Prostate gland (tissue), 2 donors: ENCODE results near the gene XPNPEP3. TPM values are rescaled to one million over a fixed set of nuclear protein-coding genes. Genes with fewer than 3 reads are reported as not detected.
A peak's percentile ranks its signal among the peaks of the same experiment; 100 is the strongest.
"Not testable (repeated sequence)": the region's sequence is repeated elsewhere in the genome, so short reads cannot be mapped to it uniquely, and the experiment has no call there.

ENCODE experiments used
- DNase-seq: peaks from one replicate; pipeline ENCODE4 v3.0.0-alpha.2; 2019; ENCODE audit warnings: low spot score
- H3K27ac ChIP-seq, 2 donors: fragments of 200-600 bp; sonication (generic); 2 replicates each; pipeline ENCODE4 v1.5.1; 2017 to 2019
- H3K27me3 ChIP-seq: fragments of 200-600 bp; sonication (generic); replicated peaks from 2 replicates; pipeline ENCODE4 v1.5.1; 2019; ENCODE audit not compliant: insufficient read depth
- H3K36me3 ChIP-seq, 2 donors: fragments of 200-600 bp; sonication (generic); 1 replicate in 1 of 2; 2 replicates in 1 of 2; pipeline versions ENCODE4 v1.5.1 to v1.8.1; 2017 to 2019
- H3K4me1 ChIP-seq: fragments of 200-600 bp; sonication (generic); replicated peaks from 2 replicates; pipeline ENCODE4 v1.5.1; 2019
- H3K4me3 ChIP-seq, 2 donors: fragments of 200-600 bp; sonication (generic); 2 replicates each; pipeline ENCODE4 v1.5.1; 2017 to 2019
- H3K9me3 ChIP-seq: fragments of 200-600 bp; sonication (generic); 2 replicates; pipeline ENCODE4 v1.5.1; 2017
- POLR2A ChIP-seq: fragments of 450-650 bp; IDR thresholded peaks from one replicate; pipeline ENCODE4 v1.6.1; 2016; ENCODE audit warnings: antibody characterized with exemption, mild to moderate bottlenecking
- POLR2AphosphoS5 ChIP-seq: sonication (generic); formaldehyde crosslinking; IDR thresholded peaks from one replicate; pipeline ENCODE4 v1.6.1; 2017; ENCODE audit warnings: antibody characterized with exemption
- WGBS: methylation state at CpG from one replicate; pipeline ENCODE4 v1.1.5; 2018; 5-methylcytosine and 5-hydroxymethylcytosine counted together
- intact Hi-C: fragments of 100-400 bp; cut with DNase I; formaldehyde crosslinking; loops from one replicate; pipeline ENCODE4 v1.14.2; 2022
- total RNA-seq, 2 donors: library from RNA; depleted of rRNA; stranded (reverse); fragments of >200 nt; gene quantifications; one replicate each; pipeline ENCODE4 v1.1.0, GENCODE V29; 2016
- TF ChIP-seq, protein P1 (sequence below), 4 experiments: fragments of 200-600 bp in 2 of 4; fragments of 450-650 bp in 2 of 4; sonication (generic) in 2 of 4; IDR thresholded peaks; 1 replicate in 3 of 4; 2 replicates in 1 of 4; pipeline ENCODE4 v1.5.1; 2016 to 2019; ENCODE audit warnings: antibody characterized with exemption in 4 of 4, mild to moderate bottlenecking in 2 of 4, moderate library complexity in 2 of 4

XPNPEP3 gene
- total RNA-seq, 2 donors from 2014 or later, result 10.5 to 19.2 TPM

DNA sequence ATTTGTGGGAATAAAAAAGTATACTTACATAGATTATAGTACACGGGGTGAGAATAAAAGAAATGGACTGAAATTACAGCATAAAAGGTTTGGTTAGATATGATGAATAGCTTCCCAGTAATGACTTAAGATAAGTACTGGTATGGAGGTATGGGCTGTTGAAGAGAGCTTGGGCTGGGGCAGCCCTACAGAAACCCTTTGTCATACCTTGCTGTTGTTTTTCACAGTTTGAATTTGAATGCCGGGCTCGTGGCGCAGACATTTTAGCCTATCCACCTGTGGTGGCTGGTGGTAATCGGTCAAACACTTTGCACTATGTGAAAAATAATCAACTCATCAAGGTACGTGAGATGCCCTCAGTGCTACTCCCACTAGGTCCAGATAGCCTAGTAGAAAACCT, 51.9 kb downstream of the XPNPEP3 start:
- Histone ChIP-seq H3K36me3 (no peaks in the 10 kb centered on the region), H3K9me3 (no peaks in the 10 kb centered on the region), H3K27me3 (no peaks in the 10 kb centered on the region), H3K27ac (no peak overlapping the region), H3K4me3 (no peak overlapping the region), H3K4me1 (no peaks in the 10 kb centered on the region)
- 91% methylated on average over 6 of the region's 6 CpGs for WGBS
- no peak for DNase-seq
- intact Hi-C loops, result no loop called here
- TF ChIP-seq POLR2AphosphoS5, result no peak

DNA sequence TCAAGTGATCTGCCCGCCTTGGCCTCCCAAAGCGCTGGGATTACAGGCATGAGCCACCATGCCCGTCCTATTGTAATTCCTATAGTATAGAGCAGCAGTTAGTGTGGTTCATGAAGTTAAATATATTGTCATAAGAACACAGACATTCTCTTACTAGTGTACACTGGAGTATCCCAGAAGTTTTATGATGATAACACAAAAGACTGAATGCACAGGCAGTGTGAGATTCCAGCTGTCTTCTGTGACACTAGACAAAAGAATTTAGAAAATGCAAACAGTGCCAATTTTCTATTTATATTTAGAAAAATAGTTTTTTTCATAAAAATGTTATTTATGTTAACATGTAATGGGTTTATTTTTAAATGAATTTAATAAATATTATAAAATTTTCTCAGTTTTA, 54.8 kb downstream of the XPNPEP3 start:
- WGBS, result 89% methylated on average over 3 of the region's 3 CpGs
- H3K27me3 ChIP-seq, result no peaks in the 10 kb centered on the region
- intact Hi-C loops, result no loop called here

DNA sequence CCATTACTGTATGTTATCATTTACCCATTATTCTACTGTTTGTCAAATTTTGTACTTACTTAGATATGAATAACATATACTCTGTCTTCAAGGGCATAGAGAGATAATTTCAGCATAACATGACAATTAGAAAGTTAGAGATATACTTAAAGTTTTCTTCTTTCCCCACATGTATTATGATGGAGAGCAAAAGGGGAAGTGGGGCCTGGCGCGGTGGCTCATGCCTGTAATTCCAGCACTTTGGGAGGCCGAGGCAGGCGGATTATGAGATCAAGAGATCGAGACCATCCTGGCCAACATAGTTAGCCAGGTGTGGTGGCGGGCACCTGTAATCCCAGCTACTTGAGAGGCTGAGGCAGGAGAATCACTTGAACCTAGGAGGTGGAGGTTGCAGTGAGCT, 56.0 kb downstream of the XPNPEP3 start:
- H3K4me3 ChIP-seq, H3K27ac ChIP-seq, H3K9me3 ChIP-seq, H3K27me3 ChIP-seq, H3K36me3 ChIP-seq, intact Hi-C loops, H3K4me1 ChIP-seq, DNase-seq: not testable (repeated sequence)
- 95% methylated on average over 6 of the region's 6 CpGs for WGBS

More for the DNA sequence above, 54.8 kb downstream of the XPNPEP3 start:
- H3K36me3 ChIP-seq, result no peaks in the 10 kb centered on the region
- no peaks in the 10 kb centered on the region for H3K9me3 ChIP-seq
- TF ChIP-seq POLR2AphosphoS5 (no peak), POLR2A (no peak)
- TF ChIP-seq, protein P1, sequence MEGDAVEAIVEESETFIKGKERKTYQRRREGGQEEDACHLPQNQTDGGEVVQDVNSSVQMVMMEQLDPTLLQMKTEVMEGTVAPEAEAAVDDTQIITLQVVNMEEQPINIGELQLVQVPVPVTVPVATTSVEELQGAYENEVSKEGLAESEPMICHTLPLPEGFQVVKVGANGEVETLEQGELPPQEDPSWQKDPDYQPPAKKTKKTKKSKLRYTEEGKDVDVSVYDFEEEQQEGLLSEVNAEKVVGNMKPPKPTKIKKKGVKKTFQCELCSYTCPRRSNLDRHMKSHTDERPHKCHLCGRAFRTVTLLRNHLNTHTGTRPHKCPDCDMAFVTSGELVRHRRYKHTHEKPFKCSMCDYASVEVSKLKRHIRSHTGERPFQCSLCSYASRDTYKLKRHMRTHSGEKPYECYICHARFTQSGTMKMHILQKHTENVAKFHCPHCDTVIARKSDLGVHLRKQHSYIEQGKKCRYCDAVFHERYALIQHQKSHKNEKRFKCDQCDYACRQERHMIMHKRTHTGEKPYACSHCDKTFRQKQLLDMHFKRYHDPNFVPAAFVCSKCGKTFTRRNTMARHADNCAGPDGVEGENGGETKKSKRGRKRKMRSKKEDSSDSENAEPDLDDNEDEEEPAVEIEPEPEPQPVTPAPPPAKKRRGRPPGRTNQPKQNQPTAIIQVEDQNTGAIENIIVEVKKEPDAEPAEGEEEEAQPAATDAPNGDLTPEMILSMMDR (IDR thresholded peaks at IDR 0.05), result no peak
- no peaks in the 10 kb centered on the region for H3K4me1 ChIP-seq
- H3K4me3 ChIP-seq, result no peak overlapping the region
- H3K27ac ChIP-seq, result no peak overlapping the region
- DNase-seq, result no peak

DNA sequence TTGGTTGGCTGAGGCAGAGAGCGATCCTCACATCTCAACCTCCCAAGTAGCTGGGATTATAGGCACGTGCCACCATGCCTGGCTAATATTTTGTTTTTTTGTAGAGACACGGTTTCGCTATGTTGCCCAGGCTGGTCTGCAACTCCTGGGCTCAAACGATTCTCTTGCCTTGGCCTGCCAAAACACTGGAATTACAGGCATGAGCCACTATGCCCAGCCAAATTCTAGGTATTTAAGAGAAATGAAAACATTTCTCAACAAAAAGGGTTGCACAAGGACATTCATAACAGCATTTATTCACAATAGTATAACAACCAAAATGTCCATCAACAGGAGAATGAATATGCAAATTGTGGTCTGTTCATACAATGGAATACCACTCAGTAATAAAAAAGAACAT, 62.5 kb downstream of the XPNPEP3 start:
- DNase-seq, result no peak
- H3K4me1 ChIP-seq, result no peaks in the 10 kb centered on the region

DNA sequence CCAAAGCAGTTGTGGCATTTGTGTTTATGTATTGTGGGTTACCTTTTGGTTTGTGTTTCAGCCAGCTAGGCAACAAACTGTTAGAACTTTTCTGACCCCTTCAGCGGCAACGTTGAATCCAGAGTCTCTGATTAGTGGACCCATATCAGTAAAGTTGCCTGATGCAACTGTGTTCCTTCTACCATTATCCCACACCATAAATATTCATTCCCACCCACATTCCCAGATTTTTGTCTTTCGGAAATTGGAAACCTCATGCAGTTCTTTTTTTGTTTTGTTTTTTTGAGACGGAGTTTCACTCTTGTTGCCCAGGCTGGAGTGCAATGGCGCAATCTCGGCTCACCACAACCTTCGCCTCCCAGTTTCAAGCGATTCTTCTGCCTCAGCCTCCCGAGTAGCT, 63.6 kb downstream of the XPNPEP3 start:
- Histone ChIP-seq H3K27me3 (no peaks in the 10 kb centered on the region), H3K36me3 (no peaks in the 10 kb centered on the region), H3K4me1 (no peaks in the 10 kb centered on the region), H3K27ac (no peak overlapping the region), H3K4me3 (no peak overlapping the region), H3K9me3 (no peaks in the 10 kb centered on the region)
- DNase-seq, result no peak
- WGBS, result 89% methylated on average over 9 of the region's 9 CpGs
- intact Hi-C loops, result loop anchor here (5.0 kb wide), 1 partner anchor 317 kb away; no protein-coding TSS in a partner anchor
- TF ChIP-seq POLR2A (no peak), POLR2AphosphoS5 (no peak)
- TF ChIP-seq, protein P1 (IDR thresholded peaks at IDR 0.05), result no peak

More for the DNA sequence above, 62.5 kb downstream of the XPNPEP3 start:
- no peaks in the 10 kb centered on the region for H3K9me3 ChIP-seq
- H3K4me3 ChIP-seq, result no peak overlapping the region
- WGBS, result 61% methylated on average over 5 of the region's 5 CpGs
- no peaks in the 10 kb centered on the region for H3K27me3 ChIP-seq
- TF ChIP-seq POLR2A (no peak), POLR2AphosphoS5 (no peak)
- TF ChIP-seq, protein P1 (IDR thresholded peaks at IDR 0.05), result no peak
- no peaks in the 10 kb centered on the region for H3K36me3 ChIP-seq
- no peak overlapping the region for H3K27ac ChIP-seq
- intact Hi-C loops, result no loop called here

DNA sequence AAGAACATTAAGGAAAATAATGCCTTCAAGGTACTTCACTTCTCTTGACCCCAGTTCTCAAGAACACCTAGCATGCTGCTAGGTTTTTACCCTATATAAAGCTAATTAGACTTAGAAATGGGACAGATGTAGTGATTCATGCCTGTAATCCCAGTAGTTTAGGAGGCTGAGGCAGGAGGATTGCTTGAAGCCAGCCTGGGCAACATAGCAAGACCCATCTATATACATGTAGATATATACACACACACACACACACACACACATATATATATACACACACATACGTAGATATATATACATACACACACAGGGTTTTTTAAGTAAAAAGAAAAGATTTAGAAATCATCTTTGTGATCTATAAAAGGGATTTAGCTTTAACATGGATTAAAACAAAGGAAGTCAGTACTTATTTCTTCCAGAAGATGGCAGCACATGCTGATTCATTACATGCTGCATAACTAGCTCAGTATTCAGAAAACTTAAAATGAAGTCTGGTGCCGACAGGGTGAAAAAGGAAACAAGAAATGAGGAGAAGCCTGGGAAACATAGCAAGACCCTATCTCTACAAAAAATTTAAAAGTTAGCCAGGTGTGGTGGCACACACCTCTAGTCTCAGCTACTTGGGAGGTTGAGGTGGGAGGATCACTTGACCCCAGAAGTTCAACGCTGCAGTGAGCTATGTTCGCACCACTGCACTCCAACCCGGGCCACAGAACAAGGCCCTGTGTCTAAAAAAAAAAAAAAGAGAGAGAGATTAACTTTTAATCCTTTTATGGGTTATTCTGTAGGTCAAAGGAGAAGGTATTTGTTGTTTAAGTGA, 65.7 kb downstream of the XPNPEP3 start:
- no peaks in the 10 kb centered on the region for H3K27me3 ChIP-seq
- H3K9me3 ChIP-seq, result no peaks in the 10 kb centered on the region
- no peaks in the 10 kb centered on the region for H3K36me3 ChIP-seq
- no peak overlapping the region for H3K27ac ChIP-seq
- peak; percentile 36 for DNase-seq
- TF ChIP-seq, protein P1 (IDR thresholded peaks at IDR 0.05), result peak; percentile 28 to 87 (median 76)
- TF ChIP-seq POLR2A, result no peak
- peak; percentile 33 for TF ChIP-seq POLR2AphosphoS5
- intact Hi-C loops, result loop anchor here (5.0 kb wide), 1 partner anchor 315 kb away; no protein-coding TSS in a partner anchor
- H3K4me1 ChIP-seq, result no peaks in the 10 kb centered on the region
- H3K4me3 ChIP-seq, result no peak overlapping the region
- 60% methylated on average over 5 of the region's 5 CpGs for WGBS
